Endothelial cell (in vitro differentiated cells): ENCODE results near the gene LDB2. TPM values are rescaled to one million over a fixed set of nuclear protein-coding genes. Genes with fewer than 3 reads are reported as not detected.
A peak's percentile ranks its signal among the peaks of the same experiment; 100 is the strongest.

Source experiments
- DNase-seq: peaks from one replicate; pipeline ENCODE4 v3.0.0; 2021; ENCODE audit warnings: low spot score
- H3K27ac Mint-ChIP-seq: one replicate; pipeline ENCODE4 v1.8.0; 2021; ENCODE audit warnings: mixed read lengths, inconsistent platforms; ENCODE audit not compliant: unreplicated experiment
- H3K27me3 Mint-ChIP-seq: one replicate; pipeline ENCODE4 v1.8.0; 2021; ENCODE audit warnings: mild to moderate bottlenecking, moderate library complexity, mixed read lengths, inconsistent platforms; ENCODE audit not compliant: unreplicated experiment
- H3K36me3 Mint-ChIP-seq: one replicate; pipeline ENCODE4 v1.8.0; 2021; ENCODE audit warnings: mild to moderate bottlenecking, low read depth, mixed read lengths, inconsistent platforms; ENCODE audit not compliant: unreplicated experiment
- H3K4me1 Mint-ChIP-seq: one replicate; pipeline ENCODE4 v1.8.0; 2021; ENCODE audit warnings: mild to moderate bottlenecking, mixed read lengths, inconsistent platforms; ENCODE audit not compliant: unreplicated experiment
- H3K4me3 Mint-ChIP-seq: one replicate; pipeline ENCODE4 v1.8.0; 2021; ENCODE audit warnings: mild to moderate bottlenecking, mixed read lengths, inconsistent platforms; ENCODE audit not compliant: unreplicated experiment
- H3K9me3 Mint-ChIP-seq: one replicate; pipeline ENCODE4 v1.8.0; 2021; ENCODE audit warnings: mixed read lengths, inconsistent platforms; ENCODE audit not compliant: unreplicated experiment
- total RNA-seq: library from RNA; stranded (reverse); fragmentation: NEBNext Ultra II Directional; extraction: Animal tissue kit (Norgen Biotek cat#: 25700); gene quantifications from one replicate; pipeline ENCODE4 v1.2.1, GENCODE V29; 2021; ENCODE audit not compliant: unreplicated experiment
- TF ChIP-seq, protein P1 (sequence below): fragments of 200-600 bp; sonication (generic); IDR thresholded peaks from one replicate; pipeline ENCODE4 v1.5.0; 2021; ENCODE audit warnings: antibody characterized with exemption; ENCODE audit not compliant: unreplicated experiment

The LDB2 gene
- total RNA-seq, 1 donor from 2014 or later = 268 TPM

DNA sequence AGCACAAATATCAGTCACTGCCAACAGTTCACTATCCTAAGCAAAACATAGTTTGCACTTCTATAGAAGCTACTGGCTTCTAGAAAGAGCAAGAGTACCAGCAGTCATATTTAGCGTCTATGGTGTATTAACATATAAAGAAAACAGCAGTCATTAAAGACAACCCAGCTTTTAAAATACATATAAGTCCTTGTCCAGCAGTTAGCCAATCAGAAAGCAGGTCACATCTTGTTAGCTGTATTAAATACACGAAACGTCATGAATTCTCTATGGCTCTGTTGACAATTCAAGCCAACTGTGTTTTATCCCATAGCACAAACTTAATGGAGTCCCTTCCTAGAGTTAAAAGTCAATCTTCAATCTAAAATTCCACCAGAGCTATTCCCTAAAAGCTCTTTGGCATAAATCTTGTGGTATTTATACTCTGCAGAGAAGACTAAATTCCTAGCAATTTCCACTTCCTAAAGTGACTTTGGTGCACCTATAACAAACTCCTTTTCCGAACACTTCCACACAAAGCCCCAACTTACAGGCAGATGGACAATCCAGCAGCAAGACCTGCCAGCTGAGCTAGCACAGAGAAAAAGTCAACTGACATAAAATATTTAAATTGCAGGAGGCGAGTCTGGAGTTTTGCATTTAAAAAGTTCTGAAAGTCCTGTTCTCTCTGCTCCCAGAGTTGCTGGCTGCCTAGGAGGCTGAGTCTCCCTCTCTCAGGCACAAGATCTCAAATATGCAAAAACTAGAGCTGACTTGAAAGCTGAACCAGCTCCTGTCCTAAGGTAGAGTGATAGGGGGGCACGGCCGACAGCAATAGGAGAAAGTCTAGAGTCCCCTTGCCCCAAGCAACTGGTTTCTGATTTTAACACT lies 1.3 kb downstream of the LDB2 start:
- TF ChIP-seq, protein P1, sequence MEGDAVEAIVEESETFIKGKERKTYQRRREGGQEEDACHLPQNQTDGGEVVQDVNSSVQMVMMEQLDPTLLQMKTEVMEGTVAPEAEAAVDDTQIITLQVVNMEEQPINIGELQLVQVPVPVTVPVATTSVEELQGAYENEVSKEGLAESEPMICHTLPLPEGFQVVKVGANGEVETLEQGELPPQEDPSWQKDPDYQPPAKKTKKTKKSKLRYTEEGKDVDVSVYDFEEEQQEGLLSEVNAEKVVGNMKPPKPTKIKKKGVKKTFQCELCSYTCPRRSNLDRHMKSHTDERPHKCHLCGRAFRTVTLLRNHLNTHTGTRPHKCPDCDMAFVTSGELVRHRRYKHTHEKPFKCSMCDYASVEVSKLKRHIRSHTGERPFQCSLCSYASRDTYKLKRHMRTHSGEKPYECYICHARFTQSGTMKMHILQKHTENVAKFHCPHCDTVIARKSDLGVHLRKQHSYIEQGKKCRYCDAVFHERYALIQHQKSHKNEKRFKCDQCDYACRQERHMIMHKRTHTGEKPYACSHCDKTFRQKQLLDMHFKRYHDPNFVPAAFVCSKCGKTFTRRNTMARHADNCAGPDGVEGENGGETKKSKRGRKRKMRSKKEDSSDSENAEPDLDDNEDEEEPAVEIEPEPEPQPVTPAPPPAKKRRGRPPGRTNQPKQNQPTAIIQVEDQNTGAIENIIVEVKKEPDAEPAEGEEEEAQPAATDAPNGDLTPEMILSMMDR = no peak
- peaks cover 5% of the 10 kb centered on the region for H3K27me3 Mint-ChIP-seq
- H3K4me1 Mint-ChIP-seq = peaks cover 45% of the 10 kb centered on the region
- peaks cover 21% of the 10 kb centered on the region for H3K36me3 Mint-ChIP-seq
- H3K4me3 Mint-ChIP-seq = peak overlapping the region; percentile 99
- no peaks in the 10 kb centered on the region for H3K9me3 Mint-ChIP-seq
- peak overlapping the region; percentile 84 for H3K27ac Mint-ChIP-seq
- DNase-seq = no peak

DNA sequence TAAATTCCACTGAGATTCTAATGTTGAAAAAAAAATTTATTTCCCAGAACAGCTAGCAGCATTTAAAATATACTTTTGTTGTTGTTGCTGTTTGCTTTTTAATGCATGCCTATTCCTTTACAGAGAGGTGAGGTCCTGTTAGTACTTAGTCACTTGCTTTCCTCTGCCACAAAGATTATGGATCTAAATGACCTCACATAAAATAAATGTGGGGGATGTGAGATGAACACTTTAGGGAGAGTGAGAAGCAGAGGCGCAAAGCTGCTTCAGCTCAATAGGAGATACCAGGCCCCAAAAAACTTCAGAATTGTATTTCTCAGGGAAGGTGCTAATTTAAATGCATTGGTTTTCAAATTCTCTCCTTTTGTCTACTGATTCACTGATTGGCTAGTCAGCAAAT lies 4.0 kb downstream of the LDB2 start:
- Mint-ChIP-seq H3K27me3 (peaks cover 5% of the 10 kb centered on the region), H3K36me3 (peaks cover 29% of the 10 kb centered on the region), H3K4me1 (peaks cover 54% of the 10 kb centered on the region), H3K4me3 (peak overlapping the region; percentile 90), H3K27ac (peak overlapping the region; percentile 95), H3K9me3 (no peaks in the 10 kb centered on the region)
- no peak for DNase-seq
- TF ChIP-seq, protein P1 = no peak

DNA sequence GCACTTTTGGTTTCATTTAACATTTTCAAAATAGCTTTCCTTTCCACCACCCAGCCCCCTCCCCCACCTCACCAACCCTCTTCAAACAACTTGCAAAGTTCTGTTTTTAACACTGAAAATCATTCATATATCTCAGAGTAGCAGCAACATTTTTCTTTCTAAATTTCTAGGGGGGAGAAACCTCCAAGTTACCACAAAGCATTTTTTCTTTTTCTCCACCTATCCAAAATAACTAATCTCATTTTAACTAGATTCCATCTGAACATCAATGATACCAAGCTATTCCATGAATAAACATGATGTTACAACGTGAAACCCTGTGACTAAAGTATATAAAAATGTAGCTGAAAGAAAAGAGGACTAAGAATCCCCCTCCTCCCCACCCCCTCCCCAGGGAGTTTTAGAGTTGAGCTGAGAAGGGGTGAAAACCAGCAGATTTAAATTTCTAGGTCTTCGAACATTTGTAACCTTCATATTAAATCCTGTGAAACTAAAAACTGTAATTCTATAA lies 5.2 kb downstream of the LDB2 start:
- Mint-ChIP-seq H3K4me1 (peaks cover 57% of the 10 kb centered on the region), H3K27ac (peak overlapping the region; percentile 95)

DNA sequence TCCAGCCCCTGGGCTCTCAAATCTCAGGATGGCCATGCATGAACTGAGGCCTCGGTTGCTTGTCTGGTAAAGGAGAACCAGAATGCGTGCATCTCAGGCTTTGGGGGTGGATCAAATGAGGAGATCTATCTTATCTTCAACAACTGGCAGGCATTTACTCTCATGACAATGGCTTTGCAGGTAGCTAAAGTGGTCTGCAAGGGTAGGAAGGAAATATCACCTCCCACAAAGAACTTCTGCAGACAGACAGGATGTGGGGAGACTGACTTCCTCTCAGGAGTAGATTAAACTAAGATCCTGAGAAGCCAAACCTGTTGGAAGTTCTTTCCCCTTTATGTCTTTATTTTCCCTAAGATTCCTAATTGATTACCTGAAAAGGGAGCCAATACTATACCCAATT lies 7.8 kb downstream of the LDB2 start:
- TF ChIP-seq, protein P1 = no peak
- Mint-ChIP-seq H3K27me3 (peaks cover 1% of the 10 kb centered on the region), H3K4me1 (peaks cover 61% of the 10 kb centered on the region), H3K4me3 (peak overlapping the region; percentile 16), H3K36me3 (peaks cover 42% of the 10 kb centered on the region), H3K9me3 (no peaks in the 10 kb centered on the region), H3K27ac (peak overlapping the region; percentile 86)
- DNase-seq = no peak

More for the DNA sequence above, 5.2 kb downstream of the LDB2 start:
- TF ChIP-seq, protein P1 = no peak
- peaks cover 39% of the 10 kb centered on the region for H3K36me3 Mint-ChIP-seq
- H3K4me3 Mint-ChIP-seq = peak overlapping the region; percentile 86
- DNase-seq = no peak
- no peaks in the 10 kb centered on the region for H3K9me3 Mint-ChIP-seq
- peaks cover 5% of the 10 kb centered on the region for H3K27me3 Mint-ChIP-seq

DNA sequence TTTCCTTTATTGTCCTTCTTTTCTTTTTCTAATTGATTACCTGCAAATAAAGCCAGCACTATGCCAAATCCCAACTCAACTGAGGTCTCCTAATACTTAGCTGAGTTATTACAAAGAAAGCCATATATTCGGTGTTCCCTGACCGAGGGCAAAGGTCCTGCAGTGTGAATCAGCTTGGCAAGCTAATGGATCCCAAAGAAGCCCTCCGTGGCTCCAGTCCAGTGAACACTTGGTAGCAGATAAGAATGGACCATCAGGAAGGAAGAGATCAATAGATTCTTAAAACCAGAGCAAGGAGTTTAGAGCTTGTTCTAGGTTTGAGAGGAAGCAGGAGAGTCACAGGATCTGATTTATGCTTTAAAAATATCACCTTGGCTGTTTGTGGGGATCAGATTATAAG lies 8.5 kb downstream of the LDB2 start:
- Mint-ChIP-seq H3K4me3 (peak overlapping the region; percentile 16), H3K27ac (peak overlapping the region; percentile 86), H3K4me1 (peaks cover 61% of the 10 kb centered on the region), H3K36me3 (peaks cover 43% of the 10 kb centered on the region), H3K27me3 (peaks cover 1% of the 10 kb centered on the region), H3K9me3 (no peaks in the 10 kb centered on the region)
- TF ChIP-seq, protein P1 = no peak
- DNase-seq = no peak
